Frontal cortex (tissue), 4 donors: ENCODE measurements around the gene KAZN. TPM values are rescaled to one million over a fixed set of nuclear protein-coding genes. Genes with fewer than 3 reads are reported as not detected.

Experiments used
- DNase-seq, 2 donors: peaks; one replicate each; pipeline ENCODE4 v3.0.0; 2012; ENCODE audit warnings: low spot score in 2 of 2
- FAIRE-seq: peaks from 2 replicates; lab custom pipeline; 2012; peaks lifted over from hg19 to GRCh38; lab: Jason Lieb, UNC
- total RNA-seq: library from RNA; depleted of rRNA; stranded (reverse); fragments of >200 nt; gene quantifications from one replicate; pipeline ENCODE4 v1.2.3, GENCODE V29; 2014
- donor health status: control.
- donor health status: control.
- donor health status: control.

Gene KAZN
- total RNA-seq, 1 donor from 2014 or later: 17.1 TPM

DNA sequence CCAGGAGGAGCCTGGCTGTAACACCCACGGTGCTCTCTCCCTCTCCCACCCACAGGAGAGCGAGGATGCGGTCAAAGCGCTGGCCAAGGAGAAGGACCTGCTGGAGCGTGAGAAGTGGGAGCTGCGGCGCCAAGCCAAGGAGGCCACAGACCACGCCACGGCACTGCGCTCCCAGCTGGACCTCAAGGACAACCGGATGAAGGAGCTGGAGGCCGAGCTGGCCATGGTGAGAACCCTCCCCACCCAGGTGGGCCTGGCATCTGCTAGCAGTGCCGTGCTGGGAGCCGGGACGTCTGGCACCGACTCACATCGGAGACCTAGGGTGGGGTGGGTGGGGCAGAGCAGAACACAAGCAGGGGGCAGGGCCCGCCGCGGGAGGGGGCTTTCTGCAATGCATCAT lies 445.4 kb downstream of the KAZN start:
- FAIRE-seq: no peak
- no peak for DNase-seq

DNA sequence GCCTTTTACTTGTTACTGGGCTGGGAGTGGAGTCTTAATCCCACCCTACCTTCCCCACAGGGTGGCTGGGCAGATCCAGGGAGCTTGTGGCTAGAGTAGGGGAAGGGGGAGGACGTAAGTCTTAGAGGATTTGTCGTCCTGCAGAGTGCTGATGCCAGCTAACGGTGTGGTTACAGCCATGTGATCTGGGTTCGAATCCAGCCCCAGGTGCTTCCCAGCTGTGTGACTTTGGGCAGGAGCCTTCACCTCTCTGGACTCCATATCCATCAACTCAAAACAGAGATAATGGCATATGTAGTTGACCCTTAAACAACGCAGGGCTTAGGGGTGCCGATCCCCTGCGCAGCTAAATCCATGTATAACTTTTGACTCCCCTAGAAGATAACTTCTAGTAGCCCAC lies 446.6 kb downstream of the KAZN start:
- FAIRE-seq (no peak), DNase-seq (no peak)

DNA sequence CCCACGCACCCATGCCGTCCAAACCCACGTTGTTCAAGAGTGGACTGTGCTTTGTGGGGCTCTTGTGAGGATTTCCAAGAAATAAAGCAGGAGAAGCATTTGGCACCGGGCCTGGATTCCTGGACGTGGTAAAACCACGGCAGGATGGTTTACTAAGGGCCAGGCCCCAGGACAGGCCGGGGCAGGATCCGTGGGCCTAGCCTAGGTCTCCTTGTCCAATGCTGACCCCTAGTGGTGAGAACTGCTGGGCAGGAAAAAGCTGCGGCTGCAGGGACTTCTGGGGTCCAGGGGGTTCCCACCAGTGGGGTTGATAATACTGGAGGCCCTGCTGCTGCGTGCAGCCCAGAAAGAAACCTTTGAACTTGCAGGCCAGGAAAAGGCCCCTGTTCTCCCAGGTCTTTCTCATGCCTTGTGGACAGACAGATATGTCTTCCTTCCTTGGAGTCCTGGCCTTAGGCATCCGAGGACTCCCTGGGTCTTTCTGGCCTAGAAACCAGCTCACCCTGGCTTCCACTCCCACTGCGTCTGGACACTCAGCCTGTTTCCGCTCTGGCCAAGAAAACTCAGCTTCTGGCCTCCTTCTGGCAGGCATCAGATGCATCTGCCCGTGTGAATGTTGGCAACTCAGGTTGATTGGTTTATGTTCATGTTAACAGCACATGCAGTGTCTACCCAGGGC lies 448.1 kb downstream of the KAZN start:
- peak; percentile 78 to 87 for DNase-seq

GRCh38 chr1:15047237-15047636 lies 448.8 kb downstream of the KAZN start:
- FAIRE-seq: no peak
- no peak for DNase-seq

More for the DNA sequence above, 448.1 kb downstream of the KAZN start:
- no peak for FAIRE-seq

DNA sequence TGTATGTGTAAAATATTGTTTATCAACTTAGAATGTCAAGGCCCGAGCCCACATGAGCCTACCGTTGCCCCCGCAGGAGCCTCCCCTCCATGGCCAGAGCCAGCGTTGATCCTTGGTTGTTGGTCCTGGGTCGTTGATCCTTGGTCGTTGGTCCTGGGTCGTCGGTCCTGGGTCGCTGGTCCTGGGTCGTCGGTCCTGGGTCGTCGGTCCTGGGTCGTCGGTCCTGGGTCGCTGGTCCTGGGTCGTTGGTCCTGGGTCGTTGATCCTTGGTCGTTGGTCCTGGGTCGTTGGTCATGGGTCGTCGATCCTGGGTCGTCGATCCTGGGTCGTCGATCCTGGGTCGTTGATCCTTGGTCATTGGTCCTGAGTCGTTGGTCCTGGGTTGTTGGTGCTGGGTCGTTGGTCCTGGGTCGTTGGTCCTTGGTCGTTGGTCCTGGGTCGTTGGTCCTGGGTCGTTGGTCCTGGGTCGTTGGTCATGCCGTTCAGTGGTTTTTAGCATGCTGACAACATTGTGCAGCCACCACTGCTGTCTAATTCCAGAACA lies 450.0 kb downstream of the KAZN start:
- FAIRE-seq: no peak
- no peak for DNase-seq

DNA sequence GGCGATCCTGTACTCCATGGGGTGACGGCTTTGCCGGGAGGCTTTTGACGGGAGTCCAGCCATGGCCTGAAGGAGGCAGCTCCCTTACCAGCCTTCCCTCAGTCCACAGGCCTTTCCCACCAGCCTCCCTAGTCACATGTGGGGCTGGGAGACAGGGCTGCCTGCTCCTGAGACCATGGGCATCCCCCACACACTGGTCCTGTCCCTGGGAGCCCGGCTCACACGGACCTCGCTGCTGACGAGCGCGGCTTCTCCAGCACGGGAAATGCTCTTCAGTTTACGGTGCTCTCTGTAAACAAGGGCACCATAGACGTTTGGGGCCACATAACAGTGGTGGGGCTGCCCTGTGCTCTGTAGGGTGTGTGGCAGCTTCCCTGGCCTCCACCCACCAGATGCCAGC lies 450.6 kb downstream of the KAZN start:
- DNase-seq: no peak
- no peak for FAIRE-seq

GRCh38 chr1:15051882-15052528 lies 453.5 kb downstream of the KAZN start:
- FAIRE-seq (no peak), DNase-seq (no peak)

- FAIRE-seq (no peak), DNase-seq (no peak)
Measured at GRCh38 chr1:15053153-15053552, 454.7 kb downstream of the KAZN start.

DNA sequence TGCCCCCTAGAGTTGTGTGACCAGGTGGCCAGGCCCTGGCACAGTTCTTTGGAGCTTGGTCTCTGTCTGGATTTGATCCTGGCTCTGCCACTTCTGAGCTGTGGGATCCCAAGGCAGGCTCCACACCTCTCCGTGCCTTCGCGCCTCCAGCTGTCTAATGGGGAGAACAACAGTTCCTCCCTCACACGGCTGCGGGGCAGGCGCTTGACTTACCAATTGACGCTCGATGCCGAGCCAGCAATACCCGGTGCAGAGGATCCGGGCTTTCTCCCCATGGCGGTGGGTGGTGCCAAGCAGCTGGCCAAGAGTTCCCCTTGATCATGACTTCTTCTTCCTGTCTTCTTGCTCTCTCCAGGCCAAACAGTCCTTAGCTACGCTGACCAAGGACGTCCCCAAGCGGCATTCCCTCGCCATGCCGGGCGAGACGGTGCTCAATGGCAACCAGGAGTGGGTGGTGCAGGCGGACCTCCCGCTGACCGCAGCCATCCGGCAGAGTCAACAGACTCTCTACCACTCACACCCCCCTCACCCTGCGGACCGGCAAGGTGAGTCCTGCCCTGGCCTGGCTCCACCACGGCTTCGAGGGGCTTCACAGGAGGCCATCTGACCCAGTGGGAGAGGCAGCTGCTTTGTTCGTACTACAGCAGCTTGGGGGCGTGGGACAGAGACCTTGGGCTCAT lies 457.4 kb downstream of the KAZN start:
- FAIRE-seq (no peak), DNase-seq (no peak)

GRCh38 chr1:15056515-15057285 lies 458.2 kb downstream of the KAZN start:
- FAIRE-seq: no peak

DNA sequence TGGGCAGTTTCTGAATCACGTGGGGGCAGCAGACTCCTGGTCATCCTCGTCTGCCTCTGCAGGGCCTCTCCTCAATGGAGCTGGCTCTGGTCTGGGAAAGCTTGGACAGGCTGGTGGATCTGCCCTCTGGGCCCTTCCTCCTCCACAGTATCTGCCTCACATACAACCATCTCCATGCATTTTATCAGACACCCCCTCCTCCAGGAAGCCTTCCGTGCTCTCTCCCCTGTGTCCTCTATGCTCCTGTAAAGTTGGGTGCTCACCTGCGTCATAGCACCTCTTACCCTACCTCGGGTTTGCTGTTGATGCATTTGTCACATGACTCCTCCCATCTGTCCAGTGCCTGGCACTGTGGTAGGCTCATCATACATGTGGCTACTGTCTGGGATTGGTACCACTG lies 459.3 kb downstream of the KAZN start:
- FAIRE-seq (no peak), DNase-seq (no peak)

More at GRCh38 chr1:15056515-15057285, 458.2 kb downstream of the KAZN start:
- no peak for DNase-seq

DNA sequence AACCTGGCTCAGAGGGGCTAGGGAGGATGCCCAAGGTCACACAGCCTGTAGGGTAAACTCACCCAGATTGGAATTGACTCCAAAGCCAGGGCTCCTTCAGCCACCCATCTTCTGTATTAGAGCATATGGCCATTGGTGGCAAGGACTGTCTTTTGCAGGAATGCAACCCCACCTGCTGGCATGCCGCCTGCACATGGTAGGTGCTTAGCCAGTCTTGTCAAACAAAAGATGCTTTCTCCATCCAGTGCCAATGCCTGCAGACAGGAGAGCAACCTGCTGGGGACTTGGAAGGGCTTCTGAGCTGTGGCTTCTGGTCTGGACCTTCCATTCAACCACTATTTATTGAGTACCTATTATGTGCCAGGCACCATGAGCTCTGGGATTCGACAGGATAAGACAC lies 459.8 kb downstream of the KAZN start:
- DNase-seq: no peak
- FAIRE-seq: no peak

GRCh38 chr1:15060104-15060503 lies 461.6 kb downstream of the KAZN start:
- FAIRE-seq (no peak), DNase-seq (no peak)

- no peak for FAIRE-seq
Measured at GRCh38 chr1:15062479-15063099, 464.1 kb downstream of the KAZN start.

DNA sequence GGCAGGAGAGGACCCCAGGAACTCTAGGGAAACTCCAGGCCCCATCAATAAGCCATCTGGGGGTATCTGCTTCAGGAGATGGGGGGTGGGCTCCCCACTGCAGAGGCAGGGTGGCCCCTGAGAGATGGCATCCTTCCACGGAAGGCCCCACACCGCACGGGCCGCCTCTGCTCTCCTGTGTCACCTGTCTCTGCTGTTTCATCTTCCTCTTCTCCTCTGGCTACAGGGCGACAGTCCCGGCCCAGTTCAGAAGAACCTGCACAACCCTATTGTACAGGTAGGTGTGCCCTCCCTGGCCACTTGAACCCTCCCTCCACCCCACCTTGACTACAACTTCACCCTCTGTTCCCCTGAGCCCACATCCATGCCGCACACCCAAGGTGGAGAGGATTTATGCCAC lies 464.9 kb downstream of the KAZN start:
- no peak for FAIRE-seq

More at GRCh38 chr1:15062479-15063099, 464.1 kb downstream of the KAZN start:
- DNase-seq: no peak

DNA sequence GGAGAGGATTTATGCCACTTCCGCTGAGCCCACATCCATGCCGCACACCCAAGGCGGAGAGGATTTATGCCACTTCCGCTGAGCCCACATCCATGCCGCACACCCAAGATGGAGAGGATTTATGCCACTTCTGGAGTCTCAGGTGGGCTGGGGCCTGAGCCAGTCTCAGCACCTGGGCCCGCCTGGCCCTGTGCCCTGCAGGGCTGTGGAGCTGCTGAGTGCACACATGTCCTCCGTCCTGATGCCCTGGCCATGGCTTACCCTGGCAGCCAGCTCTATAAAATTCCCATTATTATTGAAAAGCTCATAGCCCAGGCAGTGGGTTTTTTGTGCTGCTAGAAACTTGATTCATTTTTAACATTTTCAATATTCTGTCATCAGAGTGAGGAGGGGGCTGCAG lies 465.3 kb downstream of the KAZN start:
- FAIRE-seq: no peak
- no peak for DNase-seq

More for the DNA sequence above, 464.9 kb downstream of the KAZN start:
- no peak for DNase-seq

DNA sequence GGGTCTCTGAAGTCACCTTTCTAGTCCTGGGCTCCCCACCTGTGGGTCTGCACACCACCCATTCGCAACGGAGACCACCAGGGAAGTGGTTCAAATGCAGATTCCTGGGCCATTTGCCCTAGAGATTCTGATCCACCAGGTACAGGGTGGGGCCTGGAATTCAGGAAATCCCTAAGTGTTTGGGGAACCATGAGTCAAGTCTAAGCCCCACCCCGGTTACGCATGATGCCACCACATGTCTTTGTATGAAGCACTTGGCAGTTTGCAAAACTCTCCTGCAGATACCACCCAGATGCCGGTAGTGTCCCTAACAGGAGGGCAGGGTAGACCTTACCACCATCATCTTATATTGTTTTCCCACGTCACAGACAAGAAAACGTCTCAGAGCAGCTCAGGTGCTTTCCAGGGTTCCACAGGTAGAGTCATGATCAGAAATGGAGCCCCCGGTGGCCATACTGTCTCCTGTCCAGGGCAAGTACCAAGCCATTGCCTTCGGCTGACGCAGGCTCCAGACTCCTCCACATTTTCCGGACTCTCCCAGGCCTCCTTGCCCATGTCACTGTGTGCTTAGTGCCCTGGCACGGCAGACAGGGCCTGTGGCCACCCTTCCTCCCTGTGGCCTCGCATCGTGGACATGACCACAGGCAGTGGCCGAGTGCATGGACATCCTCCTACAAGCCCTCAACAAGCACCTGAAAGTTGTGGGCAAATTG lies 465.9 kb downstream of the KAZN start:
- DNase-seq: no peak
- FAIRE-seq: no peak

GRCh38 chr1:15065291-15065690 lies 466.8 kb downstream of the KAZN start:
- FAIRE-seq (no peak), DNase-seq (no peak)

DNA sequence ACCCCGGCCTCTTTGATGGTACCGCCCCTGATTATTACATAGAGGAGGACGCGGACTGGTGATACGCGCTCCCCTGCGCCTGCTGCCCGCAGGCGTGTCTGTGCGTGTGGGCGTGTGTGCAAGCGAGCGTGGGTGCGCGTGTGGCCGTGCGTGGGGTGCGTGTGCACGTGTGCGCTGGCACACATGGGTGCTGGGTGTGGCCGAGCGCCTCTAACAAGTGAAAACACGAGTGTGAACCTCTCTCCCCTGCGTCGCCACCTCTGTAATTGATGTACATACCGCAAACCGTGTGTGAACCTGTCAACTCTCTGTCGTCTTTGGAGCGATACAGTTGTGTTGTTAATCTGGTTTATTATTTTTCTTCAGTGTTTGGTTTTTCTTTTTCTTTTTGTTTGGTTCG lies 467.3 kb downstream of the KAZN start:
- no peak for DNase-seq
- no peak for FAIRE-seq
